Measurements from ENCODE around the gene KCND3. TPM values are rescaled to one million over a fixed set of nuclear protein-coding genes. Genes with fewer than 3 reads are reported as not detected.

Gene KCND3
- total RNA-seq, 1 experiment from 2014 or later: 0.15 TPM

DNA sequence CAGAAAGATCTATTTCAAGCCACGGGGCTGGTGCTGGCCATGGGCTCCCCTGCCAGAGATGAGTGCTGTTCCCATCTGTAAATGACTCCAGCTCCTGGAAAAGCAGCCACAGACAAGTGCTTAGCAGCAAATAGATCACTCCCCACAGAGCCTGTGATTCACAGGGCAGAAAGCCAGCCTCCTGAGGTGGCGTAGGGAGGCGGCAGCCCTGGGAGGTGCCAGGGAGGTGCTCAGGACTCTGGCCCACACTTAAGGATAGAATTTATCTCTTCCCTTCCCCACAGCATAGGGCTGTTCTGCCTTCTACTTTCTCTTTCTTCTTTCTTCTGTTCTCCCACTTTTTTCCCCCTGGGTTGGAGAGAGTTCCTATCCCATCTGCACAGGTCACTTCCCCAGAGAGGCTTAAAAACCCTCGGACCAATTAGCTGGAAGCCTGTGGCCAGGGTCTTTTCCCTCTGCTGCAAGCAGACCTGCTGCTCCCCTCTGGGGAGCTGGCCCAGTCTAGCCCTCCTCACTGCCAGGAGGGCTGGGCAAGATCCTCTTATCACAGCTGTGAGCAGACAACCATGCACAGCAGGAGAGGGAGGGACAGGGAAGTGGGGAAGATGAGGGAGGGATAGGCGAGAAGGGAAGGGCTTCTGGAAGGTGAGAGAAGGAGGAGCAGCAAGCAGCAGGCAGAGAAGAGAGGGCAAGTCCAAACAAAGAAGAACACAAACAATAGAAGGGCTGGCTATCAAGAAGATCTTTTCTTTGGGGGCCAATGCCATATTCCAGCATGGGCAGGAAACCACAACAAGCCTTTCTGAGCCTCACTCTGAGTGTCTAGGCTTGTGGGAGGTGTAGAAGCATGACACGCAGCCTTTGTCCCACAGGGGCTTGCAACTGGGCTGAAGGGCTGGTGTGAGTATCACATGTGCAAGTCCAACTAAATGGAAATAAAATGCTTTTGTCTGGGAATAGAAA, 41.0 kb downstream of the KCND3 start:
- no peak overlapping the region for H2AFZ ChIP-seq (ENCODE audit: low read length)
- no peaks in the 10 kb centered on the region for H3K27me3 ChIP-seq (ENCODE audit: insufficient read depth, low read length)
- Mint-ChIP-seq H3K27ac (peak overlapping the region in 2 of 3 experiments; percentile 34 to 58; a peak in 3 of 7 replicates), H3K4me1 (peaks cover 14 to 24% of the 10 kb centered on the region in 2 experiments), H3K36me3 (ENCODE audit: insufficient read depth in 1 of 3, low read depth in 3 of 3) (no peaks in the 10 kb centered on the region), H3K4me3 (no peak overlapping the region; a peak in 1 of 5 replicates), H3K9me3 (no peaks in the 10 kb centered on the region; a peak in 1 of 5 replicates), H3K27me3 (ENCODE audit: low read depth) (peaks cover 5% of the 10 kb centered on the region)
- H4K8ac ChIP-seq (replicated peaks; ENCODE audit: insufficient read length, low read depth, low read length): no peak overlapping the region
- H3K4ac ChIP-seq (ENCODE audit: low read depth, low read length): no peak overlapping the region
- no peak overlapping the region for H2AK5ac ChIP-seq (ENCODE audit: insufficient read length, low read length)
- no peak overlapping the region for H3K23ac ChIP-seq (ENCODE audit: insufficient read length, low read depth, low read length)
- no peak overlapping the region for H2BK12ac ChIP-seq (ENCODE audit: insufficient read length, low read depth, low read length)
- no peak overlapping the region for H3K4me2 ChIP-seq (ENCODE audit: insufficient read depth, insufficient read length, low read length)
- H3K79me2 ChIP-seq (ENCODE audit: insufficient read depth, low read length): no peaks in the 10 kb centered on the region
- H4K20me1 ChIP-seq (ENCODE audit: control insufficient read depth, insufficient read depth, insufficient read length): no peaks in the 10 kb centered on the region
- TF ChIP-seq, protein P1, sequence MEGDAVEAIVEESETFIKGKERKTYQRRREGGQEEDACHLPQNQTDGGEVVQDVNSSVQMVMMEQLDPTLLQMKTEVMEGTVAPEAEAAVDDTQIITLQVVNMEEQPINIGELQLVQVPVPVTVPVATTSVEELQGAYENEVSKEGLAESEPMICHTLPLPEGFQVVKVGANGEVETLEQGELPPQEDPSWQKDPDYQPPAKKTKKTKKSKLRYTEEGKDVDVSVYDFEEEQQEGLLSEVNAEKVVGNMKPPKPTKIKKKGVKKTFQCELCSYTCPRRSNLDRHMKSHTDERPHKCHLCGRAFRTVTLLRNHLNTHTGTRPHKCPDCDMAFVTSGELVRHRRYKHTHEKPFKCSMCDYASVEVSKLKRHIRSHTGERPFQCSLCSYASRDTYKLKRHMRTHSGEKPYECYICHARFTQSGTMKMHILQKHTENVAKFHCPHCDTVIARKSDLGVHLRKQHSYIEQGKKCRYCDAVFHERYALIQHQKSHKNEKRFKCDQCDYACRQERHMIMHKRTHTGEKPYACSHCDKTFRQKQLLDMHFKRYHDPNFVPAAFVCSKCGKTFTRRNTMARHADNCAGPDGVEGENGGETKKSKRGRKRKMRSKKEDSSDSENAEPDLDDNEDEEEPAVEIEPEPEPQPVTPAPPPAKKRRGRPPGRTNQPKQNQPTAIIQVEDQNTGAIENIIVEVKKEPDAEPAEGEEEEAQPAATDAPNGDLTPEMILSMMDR (conservative IDR thresholded peaks at IDR 0.05): no peak
- no peak overlapping the region for H2BK5ac ChIP-seq (ENCODE audit: insufficient read length, low read length)
- no peak overlapping the region for H2BK20ac ChIP-seq (ENCODE audit: low read depth, low read length, poor library complexity, severe bottlenecking)
- no peak overlapping the region for H3T11ph ChIP-seq (ENCODE audit: low read length)
- no peak overlapping the region for H3K18ac ChIP-seq (ENCODE audit: insufficient read length, low read depth, low read length)
- no peak overlapping the region for H2BK120ac ChIP-seq (ENCODE audit: low read depth, low read length, poor library complexity, severe bottlenecking)
- WGBS (ENCODE audit: extremely low coverage, insufficient read length, low lambda C conversion rate): no CpG with 5 or more reads among the region's 6 CpGs
- no peak overlapping the region for H3K9ac ChIP-seq (ENCODE audit: extremely low read depth, insufficient read length, low read length)
- no peak overlapping the region for H4K91ac ChIP-seq (ENCODE audit: insufficient read length, low read depth, low read length)
- 0 out of 2 replicates have a peak, but pooled peaks cover 2% of the 10 kb centered on the region for H3K4me1 ChIP-seq (ENCODE audit: insufficient read depth, low read length)
- DNase-seq: no peak
- no peak overlapping the region for H4K5ac ChIP-seq (ENCODE audit: insufficient read length, low read depth, low read length)
- no peaks in the 10 kb centered on the region for H3K9me3 ChIP-seq (ENCODE audit: control insufficient read depth, low read depth, low read length)
- H3K14ac ChIP-seq (ENCODE audit: insufficient read depth, low read length): peak overlapping the region; percentile 2; the same call in 1 of the 2 replicates
- no peak overlapping the region for H3K56ac ChIP-seq (ENCODE audit: insufficient read length, low read depth, low read length)
- H3K27ac ChIP-seq (ENCODE audit: insufficient read length, low read depth, low read length): no peak overlapping the region
- H2BK15ac ChIP-seq (ENCODE audit: low read depth, low read length): no peak overlapping the region
- H3K79me1 ChIP-seq (ENCODE audit: insufficient read depth, low read depth, low read length, poor library complexity, severe bottlenecking): no peaks in the 10 kb centered on the region
- no peaks in the 10 kb centered on the region for H3K23me2 ChIP-seq (ENCODE audit: insufficient read length, low read depth, low read length, poor library complexity, severe bottlenecking)

All from H9 (cell line).